Muscle of leg (tissue), 11 donors: ENCODE data around the gene MLXIPL. TPM values are rescaled to one million over a fixed set of nuclear protein-coding genes. Genes with fewer than 3 reads are reported as not detected.
"Not testable (repeated sequence)": the region's sequence is repeated elsewhere in the genome, so short reads cannot be mapped to it uniquely, and the experiment has no call there.

ENCODE experiments used
- DNase-seq: peaks from one replicate; pipeline ENCODE4 v3.0.0; 2013
- H3K27ac ChIP-seq: one replicate; pipeline ENCODE4 v1.5.1; 2013; ENCODE audit warnings: mild to moderate bottlenecking, low read length, control low read depth
- H3K27me3 ChIP-seq: one replicate; pipeline ENCODE4 v1.6.1; 2013; ENCODE audit warnings: low read length; ENCODE audit not compliant: control insufficient read depth, insufficient read depth
- H3K36me3 ChIP-seq: one replicate; pipeline ENCODE4 v1.6.1; 2013; ENCODE audit warnings: low read length; ENCODE audit not compliant: control insufficient read depth, insufficient read depth
- H3K4me1 ChIP-seq: one replicate; pipeline ENCODE4 v1.6.1; 2013; ENCODE audit warnings: low read length; ENCODE audit not compliant: control insufficient read depth, insufficient read depth
- H3K4me3 ChIP-seq: one replicate; pipeline ENCODE4 v1.5.1; 2013; ENCODE audit warnings: low read length, control low read depth
- H3K9me3 ChIP-seq: replicated peaks from 2 replicates; pipeline ENCODE4 v1.6.1; 2013; ENCODE audit warnings: low read depth, low read length; ENCODE audit not compliant: control insufficient read depth
- WGBS: methylation state at CpG from one replicate; pipeline ENCODE4 v1.1.5; 2013; ENCODE audit warnings: missing lambda C conversion rate; ENCODE audit not compliant: insufficient coverage; 5-methylcytosine and 5-hydroxymethylcytosine counted together
- polyA plus RNA-seq, 8 donors: library from polyadenylated mRNA; unstranded; fragments of 120-200 nt; gene quantifications; one replicate each; pipeline versions ENCODE4 v1.2.1 to v1.2.3, GENCODE V29; 2013; ENCODE audit warnings: inconsistent platforms in 1 of 8, low replicate concordance in 1 of 8; ENCODE audit not compliant: insufficient read length in 8 of 8, insufficient read depth in 1 of 8
- total RNA-seq: library from RNA; stranded (reverse); fragments of 120-200 nt; gene quantifications from one replicate; pipeline ENCODE4 v1.2.4, GENCODE V29; 2013

The MLXIPL gene
- total and polyA plus RNA-seq, 9 donors, result 0.12 to 3.1 (median 0.19) TPM

- DNase-seq, H3K4me3 ChIP-seq, H3K27me3 ChIP-seq, H3K4me1 ChIP-seq, H3K9me3 ChIP-seq, H3K27ac ChIP-seq, H3K36me3 ChIP-seq: not testable (repeated sequence)
- 40% methylated on average over 1 of the region's 4 CpGs for WGBS
Measured at GRCh38 chr7:73660594-73660993, 36.3 kb upstream of the MLXIPL start.

DNA sequence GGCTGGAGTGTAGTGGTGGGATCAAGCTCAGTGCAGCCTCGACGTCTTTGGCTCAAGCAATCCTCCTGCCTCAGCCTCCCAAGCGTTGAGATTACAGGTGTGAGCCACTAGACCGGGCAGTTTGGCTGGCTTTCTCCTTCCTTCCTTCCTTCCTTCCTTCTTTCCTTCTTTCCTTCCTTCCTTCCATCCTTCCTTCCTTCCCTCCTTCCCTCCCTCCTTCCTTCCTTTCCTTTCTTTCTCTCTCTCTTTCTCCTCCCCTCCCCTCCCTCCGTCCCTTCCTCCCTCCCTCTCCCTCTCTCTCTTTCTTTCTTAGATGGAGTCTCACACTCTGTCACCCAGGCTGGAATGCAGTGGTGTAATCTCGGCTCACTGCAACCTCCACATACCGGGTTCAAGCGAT lies 35.7 kb upstream of the MLXIPL start:
- no peaks in the 10 kb centered on the region for H3K9me3 ChIP-seq
- H3K4me1 ChIP-seq, result no peaks in the 10 kb centered on the region
- no peaks in the 10 kb centered on the region for H3K36me3 ChIP-seq
- WGBS, result 55% methylated on average over 5 of the region's 8 CpGs
- H3K27me3 ChIP-seq, result no peaks in the 10 kb centered on the region
- DNase-seq, result no peak
- no peak overlapping the region for H3K27ac ChIP-seq
- no peak overlapping the region for H3K4me3 ChIP-seq

- H3K27ac ChIP-seq, H3K36me3 ChIP-seq, H3K4me3 ChIP-seq, DNase-seq, H3K27me3 ChIP-seq, H3K9me3 ChIP-seq, H3K4me1 ChIP-seq: not testable (repeated sequence)
- WGBS, result 58% methylated on average over 3 of the region's 4 CpGs
Measured at GRCh38 chr7:73655309-73655708, 31.0 kb upstream of the MLXIPL start.

DNA sequence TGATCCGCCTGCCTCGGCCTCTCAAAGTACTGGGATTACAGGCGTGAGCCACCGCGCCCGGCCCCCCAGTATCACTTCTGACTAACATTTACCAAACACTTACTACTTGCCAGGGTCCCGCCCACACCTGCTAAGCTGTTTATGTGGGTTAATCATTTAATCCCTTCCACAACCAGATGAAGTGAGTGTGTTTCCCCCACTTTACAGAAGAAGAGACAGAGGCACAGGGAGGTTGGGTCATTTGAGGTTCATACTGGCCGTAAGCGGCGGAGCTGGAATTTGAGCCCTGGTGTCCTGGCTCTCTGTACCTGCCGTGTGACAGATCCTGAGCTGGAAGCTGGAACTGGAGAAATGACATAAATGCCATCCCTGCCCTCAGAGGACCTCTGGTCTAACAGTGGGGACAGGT lies 28.2 kb upstream of the MLXIPL start:
- DNase-seq, result no peak
- Histone ChIP-seq H3K27ac (no peak overlapping the region), H3K27me3 (peaks cover 34% of the 10 kb centered on the region), H3K4me1 (peaks cover 4% of the 10 kb centered on the region), H3K36me3 (no peaks in the 10 kb centered on the region), H3K9me3 (no peaks in the 10 kb centered on the region), H3K4me3 (no peak overlapping the region)
- WGBS, result 67% methylated on average over 4 of the region's 11 CpGs

- no peak for DNase-seq
- H3K27me3 ChIP-seq, result peaks cover 54% of the 10 kb centered on the region
Measured at GRCh38 chr7:73650524-73650923, 26.2 kb upstream of the MLXIPL start.

GRCh38 chr7:73649576-73649975 lies 25.3 kb upstream of the MLXIPL start:
- no peaks in the 10 kb centered on the region for H3K36me3 ChIP-seq
- no peaks in the 10 kb centered on the region for H3K9me3 ChIP-seq
- H3K4me3 ChIP-seq, result no peak overlapping the region
- 0% methylated on average over 1 of the region's 9 CpGs for WGBS
- no peak overlapping the region for H3K27ac ChIP-seq
- H3K27me3 ChIP-seq, result peaks cover 63% of the 10 kb centered on the region
- H3K4me1 ChIP-seq, result peaks cover 4% of the 10 kb centered on the region
- no peak for DNase-seq

More at GRCh38 chr7:73650524-73650923, 26.2 kb upstream of the MLXIPL start:
- Histone ChIP-seq H3K36me3 (no peaks in the 10 kb centered on the region), H3K27ac (no peak overlapping the region), H3K9me3 (no peaks in the 10 kb centered on the region), H3K4me3 (no peak overlapping the region), H3K4me1 (peaks cover 4% of the 10 kb centered on the region)
- WGBS, result 33% methylated on average over 2 of the region's 5 CpGs

GRCh38 chr7:73648593-73649332 lies 24.4 kb upstream of the MLXIPL start:
- WGBS, result 29% methylated on average over 1 of the region's 1 CpG
- H3K27ac ChIP-seq, result no peak overlapping the region
- no peak for DNase-seq
- peaks cover 64% of the 10 kb centered on the region for H3K27me3 ChIP-seq
- no peaks in the 10 kb centered on the region for H3K36me3 ChIP-seq
- H3K4me3 ChIP-seq, result no peak overlapping the region
- peaks cover 4% of the 10 kb centered on the region for H3K4me1 ChIP-seq
- no peaks in the 10 kb centered on the region for H3K9me3 ChIP-seq

DNA sequence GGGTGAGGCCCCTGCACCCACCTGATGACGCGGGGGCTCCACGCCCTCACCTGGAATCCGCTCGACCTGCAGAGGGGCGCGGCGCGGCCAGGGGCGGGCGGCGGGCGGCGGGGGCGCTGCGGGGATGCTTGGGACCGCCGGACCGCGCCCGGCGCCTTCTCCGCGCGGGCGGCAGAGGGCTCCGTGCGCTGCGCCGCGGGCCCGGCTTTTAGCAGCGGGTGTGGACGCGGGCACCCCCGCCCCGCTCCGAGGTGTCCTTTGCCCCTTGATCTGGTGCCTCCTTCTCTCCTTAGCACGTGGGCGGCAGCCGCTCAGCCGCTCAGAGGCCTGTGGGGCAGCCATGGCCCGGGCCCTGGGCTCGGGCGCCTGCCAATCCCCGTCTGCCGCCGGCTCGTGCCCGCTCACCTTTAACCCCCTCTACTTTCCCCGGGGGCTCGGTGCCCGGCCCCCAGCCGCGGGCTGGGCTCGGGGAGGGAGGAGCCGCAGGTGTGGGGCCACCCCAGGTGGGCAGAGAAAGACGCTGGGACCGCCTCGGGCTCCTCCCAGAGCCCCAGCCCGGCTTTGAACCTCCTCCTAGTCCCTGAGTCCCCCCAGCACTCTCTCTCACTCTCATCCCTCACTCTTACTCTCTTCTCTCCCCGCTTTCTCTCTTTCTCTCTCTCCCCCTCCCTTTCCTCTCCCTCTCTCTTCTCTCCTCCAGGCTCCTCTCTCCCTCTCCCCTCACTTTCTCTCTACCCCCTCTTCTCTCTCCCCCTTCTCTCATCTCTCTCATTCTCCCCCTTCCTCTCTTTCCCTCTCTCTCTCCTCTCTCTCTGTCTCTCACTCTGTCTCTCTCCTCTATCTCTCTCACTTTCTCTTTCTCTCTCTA lies 23.6 kb upstream of the MLXIPL start:
- no peak for DNase-seq
- WGBS, result under 1% methylated on average over 61 of the region's 62 CpGs
- Histone ChIP-seq H3K4me1 (peaks cover 4% of the 10 kb centered on the region), H3K27me3 (peaks cover 59% of the 10 kb centered on the region), H3K36me3 (no peaks in the 10 kb centered on the region), H3K9me3 (no peaks in the 10 kb centered on the region), H3K4me3 (no peak overlapping the region), H3K27ac (no peak overlapping the region)

DNA sequence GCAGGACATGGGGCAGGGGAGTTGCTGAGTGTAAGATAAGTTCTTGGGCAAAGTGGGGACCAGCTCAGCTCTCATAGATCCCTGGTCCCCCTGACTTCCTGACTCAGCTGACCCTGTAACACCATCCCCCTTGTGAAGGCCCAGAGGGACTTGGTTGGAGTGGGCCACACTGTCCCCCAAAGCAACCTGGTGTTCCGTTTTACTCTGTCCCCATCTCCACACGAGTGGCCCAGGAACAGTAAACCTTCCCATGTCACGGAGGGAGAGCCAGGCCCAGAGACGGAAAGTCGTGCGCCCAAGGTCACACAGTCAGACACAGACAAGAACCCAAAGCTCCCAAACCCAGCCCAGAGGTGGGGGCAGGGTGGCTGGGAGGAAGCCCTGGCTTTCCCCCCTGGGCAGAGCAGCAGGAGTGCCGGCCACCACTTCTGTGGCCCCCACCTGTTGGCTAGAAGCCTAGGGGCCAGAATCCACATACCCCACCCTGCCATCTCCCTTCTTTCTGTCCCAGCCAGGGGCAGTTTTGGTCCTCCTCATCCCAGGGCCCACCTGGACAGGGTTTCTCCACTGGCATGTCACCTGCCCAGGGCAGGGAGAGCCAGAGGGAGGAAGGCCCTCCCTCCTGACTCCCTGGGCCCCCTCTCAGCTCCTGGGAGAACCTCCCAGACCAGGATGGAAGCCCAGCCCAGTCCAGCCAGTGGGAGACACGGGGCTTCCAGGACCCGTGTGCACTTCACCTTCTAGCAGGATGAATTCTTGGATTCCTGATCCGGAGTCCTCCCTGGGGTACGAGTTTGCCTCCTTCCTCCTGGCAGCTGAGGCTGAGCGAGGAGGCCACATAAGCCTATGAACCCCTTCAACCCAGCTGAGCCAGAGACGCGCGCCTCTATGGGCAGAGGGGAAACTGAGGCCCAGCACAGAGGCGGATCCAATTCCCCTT lies 22.7 kb upstream of the MLXIPL start:
- H3K36me3 ChIP-seq, result no peaks in the 10 kb centered on the region
- no peak overlapping the region for H3K27ac ChIP-seq
- H3K27me3 ChIP-seq, result peaks cover 59% of the 10 kb centered on the region
- no peak for DNase-seq
- no peaks in the 10 kb centered on the region for H3K9me3 ChIP-seq
- H3K4me3 ChIP-seq, result no peak overlapping the region
- H3K4me1 ChIP-seq, result peaks cover 4% of the 10 kb centered on the region
- WGBS, result 13% methylated on average over 10 of the region's 16 CpGs
